ENCODE results near the gene PPP2R2D.
"Not testable (repeated sequence)": the region's sequence is repeated elsewhere in the genome, so short reads cannot be mapped to it uniquely, and the experiment has no call there.

PPP2R2D gene

DNA sequence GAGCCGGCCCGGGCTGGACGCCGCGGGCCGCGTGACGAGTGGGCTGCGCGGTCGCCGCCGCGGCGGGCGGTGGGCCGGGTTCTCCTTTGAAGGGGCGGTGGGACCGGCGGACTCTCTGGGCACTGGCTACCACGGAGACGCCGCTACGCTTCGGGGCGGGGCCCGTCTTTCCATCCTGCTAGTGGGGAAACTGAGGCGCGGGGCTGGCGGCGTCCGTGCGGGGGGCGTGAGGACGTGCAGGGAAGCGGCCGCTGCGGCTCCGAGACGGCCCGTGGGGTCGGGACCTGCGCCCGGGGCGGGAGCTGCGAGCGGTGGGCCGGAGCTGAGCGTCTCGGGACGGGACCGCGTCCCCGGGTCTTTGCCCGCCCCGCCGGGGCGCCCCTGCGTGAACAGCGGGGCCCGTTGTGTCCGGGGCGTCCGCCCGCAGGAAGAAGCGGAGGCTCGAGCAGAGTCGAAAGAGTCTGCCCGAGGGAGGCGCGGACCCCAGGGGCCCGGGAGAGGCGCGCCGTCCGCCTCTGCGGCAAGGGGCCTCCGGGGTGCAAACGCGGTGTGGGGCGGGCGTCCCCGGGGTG is 81.5 kb downstream of the PPP2R2D start:
- Histone ChIP-seq H2AFZ (ENCODE audit: low read length) (peak overlapping the region; percentile 99), H3K23ac (ENCODE audit: low read depth, low read length, poor library complexity) (peak overlapping the region; percentile 95), H4K91ac (ENCODE audit: low read depth, low read length, poor library complexity) (no peak overlapping the region), H3K4ac (ENCODE audit: low read length) (peak overlapping the region; percentile 72), H3K9me3 (replicated peaks in 1 of 2; ENCODE audit: control insufficient read depth in 2 of 2, insufficient read depth in 1 of 2, low read depth in 1 of 2, low read length in 2 of 2) (peaks cover 4 to 6% of the 10 kb centered on the region in 2 donors), H3K27me3 (ENCODE audit: control insufficient read depth in 3 of 3, insufficient read depth in 3 of 3, low read depth in 1 of 3, low read length in 3 of 3) (peaks cover 0 to 13% (median 0%) of the 10 kb centered on the region in 3 experiments), H3K9ac (ENCODE audit: low read depth, low read length, poor library complexity) (peak overlapping the region; percentile 86), H3K4me3 (ENCODE audit: low read length in 2 of 2) (peak overlapping the region; percentile 84 to 87), H3K4me1 (ENCODE audit: control insufficient read depth in 2 of 2, insufficient read depth in 1 of 2, low read depth in 1 of 2, low read length in 2 of 2) (peaks cover 6 to 10% of the 10 kb centered on the region in 2 donors), H4K8ac (ENCODE audit: low read depth, low read length) (peak overlapping the region; percentile 10), H2BK12ac (ENCODE audit: low read length) (peak overlapping the region; percentile 86), H3K18ac (ENCODE audit: low read length) (peak overlapping the region; percentile 98), H3K27ac (replicated peaks; ENCODE audit: low read length) (no peak overlapping the region), H3K79me1 (ENCODE audit: low read depth, low read length) (peaks cover 3% of the 10 kb centered on the region), H3K36me3 (replicated peaks in 1 of 2; ENCODE audit: control insufficient read depth in 2 of 2, insufficient read depth in 2 of 2, low read length in 2 of 2) (peaks cover 0 to 4% of the 10 kb centered on the region in 2 donors), H2BK15ac (ENCODE audit: low read length) (no peak overlapping the region), H2AK5ac (ENCODE audit: low read depth, low read length) (no peak overlapping the region), H2BK5ac (ENCODE audit: low read length) (no peak overlapping the region), H3K4me2 (ENCODE audit: insufficient read depth, low read length, poor library complexity, severe bottlenecking) (peak overlapping the region; percentile 77), H3K14ac (ENCODE audit: low read length) (no peak overlapping the region), H2BK120ac (ENCODE audit: low read depth, low read length) (no peak overlapping the region)
- no peak for DNase-seq (ENCODE audit: low spot score)
- WGBS, 2 donors (ENCODE audit: extremely low coverage in 2 of 2, insufficient read length in 2 of 2, insufficient replicate concordance in 1 of 2): no CpG with 5 or more reads among the region's 83 CpGs

DNA sequence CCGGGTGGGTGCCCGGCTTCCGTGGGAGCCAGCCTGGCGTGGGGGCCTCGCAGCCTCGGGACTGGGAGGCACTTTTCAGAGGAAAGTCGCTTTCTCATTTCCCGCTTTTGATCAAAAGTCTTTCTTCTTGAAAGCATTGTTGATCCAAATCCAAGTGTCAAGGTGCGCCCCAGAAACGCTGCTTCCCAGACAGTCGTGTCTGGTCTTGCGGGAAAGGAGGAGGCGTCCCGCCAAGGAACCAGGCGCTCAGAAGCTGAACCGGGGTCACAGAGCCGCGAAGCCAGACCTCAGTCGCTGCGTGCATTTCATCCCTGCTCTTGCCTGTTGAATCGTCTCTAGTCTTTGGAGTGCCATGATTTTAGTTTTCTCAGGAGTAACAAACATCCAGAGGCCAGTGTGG is 82.0 kb downstream of the PPP2R2D start:
- Histone ChIP-seq H3K18ac (ENCODE audit: low read length) (peak overlapping the region; percentile 98), H3K9me3 (replicated peaks in 1 of 2; ENCODE audit: control insufficient read depth in 2 of 2, insufficient read depth in 1 of 2, low read depth in 1 of 2, low read length in 2 of 2) (peaks cover 4 to 6% of the 10 kb centered on the region in 2 donors), H3K36me3 (replicated peaks in 1 of 2; ENCODE audit: control insufficient read depth in 2 of 2, insufficient read depth in 2 of 2, low read length in 2 of 2) (no peaks in the 10 kb centered on the region), H2AFZ (ENCODE audit: low read length) (peak overlapping the region; percentile 99), H2AK5ac (ENCODE audit: low read depth, low read length) (no peak overlapping the region), H3K27ac (replicated peaks; ENCODE audit: low read length) (no peak overlapping the region), H3K14ac (ENCODE audit: low read length) (no peak overlapping the region), H3K79me1 (ENCODE audit: low read depth, low read length) (peaks cover 3% of the 10 kb centered on the region), H3K9ac (ENCODE audit: low read depth, low read length, poor library complexity) (no peak overlapping the region), H3K27me3 (ENCODE audit: control insufficient read depth in 3 of 3, insufficient read depth in 3 of 3, low read depth in 1 of 3, low read length in 3 of 3) (peaks cover 0 to 13% (median 0%) of the 10 kb centered on the region in 3 experiments), H2BK5ac (ENCODE audit: low read length) (no peak overlapping the region), H3K4ac (ENCODE audit: low read length) (no peak overlapping the region), H3K23ac (ENCODE audit: low read depth, low read length, poor library complexity) (peak overlapping the region; percentile 65), H2BK12ac (ENCODE audit: low read length) (no peak overlapping the region), H3K4me1 (ENCODE audit: control insufficient read depth in 2 of 2, insufficient read depth in 1 of 2, low read depth in 1 of 2, low read length in 2 of 2) (peaks cover 6 to 10% of the 10 kb centered on the region in 2 donors), H4K8ac (ENCODE audit: low read depth, low read length) (no peak overlapping the region), H4K91ac (ENCODE audit: low read depth, low read length, poor library complexity) (no peak overlapping the region), H3K4me2 (ENCODE audit: insufficient read depth, low read length, poor library complexity, severe bottlenecking) (peak overlapping the region; percentile 77), H3K4me3 (ENCODE audit: low read length in 2 of 2) (peak overlapping the region in 1 of 2 donors; percentile 84), H2BK120ac (ENCODE audit: low read depth, low read length) (no peak overlapping the region), H2BK15ac (ENCODE audit: low read length) (no peak overlapping the region)
- DNase-seq (ENCODE audit: low spot score): no peak
- WGBS, 2 donors (ENCODE audit: extremely low coverage in 2 of 2, insufficient read length in 2 of 2, insufficient replicate concordance in 1 of 2): no CpG with 5 or more reads among the region's 21 CpGs

DNA sequence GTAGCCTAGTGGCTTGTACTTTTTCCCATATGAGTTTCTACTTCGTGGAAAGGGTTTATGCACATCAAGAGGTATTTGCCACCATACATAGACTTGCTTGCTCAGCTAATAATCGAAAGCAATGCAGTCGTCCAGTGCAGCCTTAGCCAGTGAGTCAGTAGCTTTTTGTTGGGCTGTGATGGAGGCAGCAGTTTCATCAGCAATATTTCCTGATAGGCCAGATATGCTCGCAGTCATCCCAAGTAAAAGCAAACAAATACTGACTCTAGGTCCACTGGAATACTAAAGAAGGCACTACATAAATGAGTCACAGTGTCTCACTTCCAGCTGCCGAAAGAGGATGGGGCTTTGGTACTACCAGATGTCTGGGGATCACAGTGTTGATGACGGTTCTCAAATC is 83.0 kb downstream of the PPP2R2D start:
- Histone ChIP-seq H2BK5ac (ENCODE audit: low read length) (no peak overlapping the region), H4K8ac (ENCODE audit: low read depth, low read length) (no peak overlapping the region), H2BK15ac (ENCODE audit: low read length) (no peak overlapping the region), H3K18ac (ENCODE audit: low read length) (no peak overlapping the region), H3K27ac (replicated peaks; ENCODE audit: low read length) (no peak overlapping the region), H3K4me3 (ENCODE audit: low read length in 2 of 2) (no peak overlapping the region), H4K91ac (ENCODE audit: low read depth, low read length, poor library complexity) (no peak overlapping the region), H3K4me1 (ENCODE audit: control insufficient read depth in 2 of 2, insufficient read depth in 1 of 2, low read depth in 1 of 2, low read length in 2 of 2) (peaks cover 6 to 10% of the 10 kb centered on the region in 2 donors), H3K4ac (ENCODE audit: low read length) (no peak overlapping the region), H3K9me3 (replicated peaks in 1 of 2; ENCODE audit: control insufficient read depth in 2 of 2, insufficient read depth in 1 of 2, low read depth in 1 of 2, low read length in 2 of 2) (peaks cover 4 to 6% of the 10 kb centered on the region in 2 donors), H3K36me3 (replicated peaks in 1 of 2; ENCODE audit: control insufficient read depth in 2 of 2, insufficient read depth in 2 of 2, low read length in 2 of 2) (no peaks in the 10 kb centered on the region), H3K79me1 (ENCODE audit: low read depth, low read length) (peaks cover 3% of the 10 kb centered on the region), H2AFZ (ENCODE audit: low read length) (no peak overlapping the region), H3K27me3 (ENCODE audit: control insufficient read depth in 3 of 3, insufficient read depth in 3 of 3, low read depth in 1 of 3, low read length in 3 of 3) (peaks cover 0 to 13% (median 0%) of the 10 kb centered on the region in 3 experiments), H3K4me2 (ENCODE audit: insufficient read depth, low read length, poor library complexity, severe bottlenecking) (no peak overlapping the region), H2AK5ac (ENCODE audit: low read depth, low read length) (no peak overlapping the region), H2BK120ac (ENCODE audit: low read depth, low read length) (no peak overlapping the region), H3K23ac (ENCODE audit: low read depth, low read length, poor library complexity) (no peak overlapping the region), H3K9ac (ENCODE audit: low read depth, low read length, poor library complexity) (no peak overlapping the region), H3K14ac (ENCODE audit: low read length) (no peak overlapping the region), H2BK12ac (ENCODE audit: low read length) (no peak overlapping the region)
- no peak for DNase-seq (ENCODE audit: low spot score)
- WGBS, 2 donors (ENCODE audit: extremely low coverage in 2 of 2, insufficient read length in 2 of 2, insufficient replicate concordance in 1 of 2): no CpG with 5 or more reads among the region's 6 CpGs

DNA sequence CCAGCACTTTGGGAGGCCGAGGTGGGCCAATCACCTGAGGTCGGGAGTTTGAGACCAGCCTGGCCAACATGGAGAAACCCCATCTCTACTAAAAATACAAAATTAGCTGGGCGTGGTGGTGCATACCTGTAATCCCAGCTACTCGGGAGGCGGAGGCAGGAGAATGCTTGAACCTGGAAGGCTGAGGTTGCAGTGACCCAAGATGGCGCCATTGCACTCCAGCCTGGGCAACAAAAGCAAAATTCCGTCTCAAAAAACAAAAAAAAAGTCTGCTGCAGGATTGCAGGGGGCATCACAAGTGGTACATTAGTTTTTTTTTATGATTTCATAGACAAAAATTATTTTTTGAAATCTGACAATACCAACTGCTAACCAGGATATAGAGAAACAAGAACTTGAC is 86.0 kb downstream of the PPP2R2D start:
- H3K4me3 ChIP-seq (ENCODE audit: low read length in 2 of 2); H3K18ac ChIP-seq (ENCODE audit: low read length); H2BK15ac ChIP-seq (ENCODE audit: low read length); H3K4me2 ChIP-seq (ENCODE audit: insufficient read depth, low read length, poor library complexity, severe bottlenecking); H3K9me3 ChIP-seq (replicated peaks in 1 of 2; ENCODE audit: control insufficient read depth in 2 of 2, insufficient read depth in 1 of 2, low read depth in 1 of 2, low read length in 2 of 2); H2AFZ ChIP-seq (ENCODE audit: low read length); H3K36me3 ChIP-seq (replicated peaks in 1 of 2; ENCODE audit: control insufficient read depth in 2 of 2, insufficient read depth in 2 of 2, low read length in 2 of 2); H3K9ac ChIP-seq (ENCODE audit: low read depth, low read length, poor library complexity); H3K79me1 ChIP-seq (ENCODE audit: low read depth, low read length); DNase-seq (ENCODE audit: low spot score); H3K4ac ChIP-seq (ENCODE audit: low read length); H4K91ac ChIP-seq (ENCODE audit: low read depth, low read length, poor library complexity); H2AK5ac ChIP-seq (ENCODE audit: low read depth, low read length); H2BK120ac ChIP-seq (ENCODE audit: low read depth, low read length); H4K8ac ChIP-seq (ENCODE audit: low read depth, low read length); H3K27ac ChIP-seq (replicated peaks; ENCODE audit: low read length); H3K14ac ChIP-seq (ENCODE audit: low read length); H2BK12ac ChIP-seq (ENCODE audit: low read length); H3K4me1 ChIP-seq (ENCODE audit: control insufficient read depth in 2 of 2, insufficient read depth in 1 of 2, low read depth in 1 of 2, low read length in 2 of 2); H3K23ac ChIP-seq (ENCODE audit: low read depth, low read length, poor library complexity); H2BK5ac ChIP-seq (ENCODE audit: low read length): not testable (repeated sequence)
- H3K27me3 ChIP-seq (ENCODE audit: control insufficient read depth in 3 of 3, insufficient read depth in 3 of 3, low read depth in 1 of 3, low read length in 3 of 3): peaks cover 0 to 13% (median 0%) of the 10 kb centered on the region in 3 experiments
- no CpG with 5 or more reads among the region's 7 CpGs for WGBS, 2 donors (ENCODE audit: extremely low coverage in 2 of 2, insufficient read length in 2 of 2, insufficient replicate concordance in 1 of 2)

Data from neuronal stem cell (in vitro differentiated cells).